Naive thymus-derived CD4-positive, alpha-beta T cell (primary cell): ENCODE results near the gene UHMK1. TPM values are rescaled to one million over a fixed set of nuclear protein-coding genes. Genes with fewer than 3 reads are reported as not detected.

Experiments
- ATAC-seq: fragments of 150-1000 bp; cut with Tn5 transposase; 2 replicates; pipeline ENCODE4 v1.10.0; 2021; ENCODE audit warnings: mild to moderate bottlenecking, moderate library complexity
- CTCF ChIA-PET: fragments of 350-600 bp; sonication (Branson Sonifier 250); formaldehyde crosslinking; loops from one replicate; lab custom pipeline; 2021; ENCODE audit warnings: antibody characterized with exemption; lab: Charles Lee
- POLR2A ChIA-PET: fragments of 350-600 bp; sonication (Branson Sonifier 250); formaldehyde crosslinking; loops from one replicate; lab custom pipeline; 2021; ENCODE audit warnings: antibody characterized with exemption, inconsistent platforms; lab: Charles Lee
- DNase-seq, 9 donors: peaks; one replicate each; pipeline versions ENCODE4 v3.0.0 to v3.0.0-alpha.2; 2020 to 2022; ENCODE audit warnings: mixed read lengths in 1 of 9
- H3K27ac ChIP-seq: one replicate; pipeline ENCODE4 v1.7.0; 2013; ENCODE audit warnings: mild to moderate bottlenecking, low read depth, low read length, moderate library complexity
- H3K27me3 ChIP-seq, 2 donors: one replicate each; pipeline ENCODE4 v1.7.0; 2013; ENCODE audit warnings: low read length in 2 of 2, mild to moderate bottlenecking in 2 of 2, moderate library complexity in 2 of 2; ENCODE audit not compliant: control insufficient read depth in 2 of 2, insufficient read depth in 2 of 2
- H3K36me3 ChIP-seq, 3 experiments: 1 replicate in 2 of 3; 2 replicates in 1 of 3; pipeline ENCODE4 v1.7.0; 2013; ENCODE audit warnings: low read length in 3 of 3, mild to moderate bottlenecking in 3 of 3, moderate library complexity in 1 of 3; ENCODE audit not compliant: insufficient read depth in 3 of 3, control insufficient read depth in 2 of 3
- H3K4me1 ChIP-seq, 2 donors: one replicate each; pipeline ENCODE4 v1.7.0; 2013; ENCODE audit warnings: low read length in 2 of 2, mild to moderate bottlenecking in 2 of 2, moderate library complexity in 1 of 2; ENCODE audit not compliant: control insufficient read depth in 2 of 2, insufficient read depth in 2 of 2
- H3K4me3 ChIP-seq: 2 replicates; pipeline ENCODE4 v1.7.0; 2013; ENCODE audit warnings: mild to moderate bottlenecking, low read length
- H3K9me3 ChIP-seq, 3 experiments: 1 replicate in 2 of 3; 2 replicates in 1 of 3; pipeline ENCODE4 v1.7.0; 2013; ENCODE audit warnings: low read length in 3 of 3; ENCODE audit not compliant: control insufficient read depth in 2 of 3
- H3K27ac Mint-ChIP-seq, 9 donors: one replicate each; pipeline ENCODE4 v1.8.0; 2020 to 2022; ENCODE audit warnings: mixed read lengths in 9 of 9, mild to moderate bottlenecking in 8 of 9, moderate library complexity in 5 of 9, inconsistent platforms in 2 of 9
- H3K27me3 Mint-ChIP-seq, 5 donors: one replicate each; pipeline ENCODE4 v1.8.0; 2021 to 2022; ENCODE audit warnings: mixed read lengths in 5 of 5, mild to moderate bottlenecking in 1 of 5
- H3K36me3 Mint-ChIP-seq, 5 donors: one replicate each; pipeline ENCODE4 v1.8.0; 2020 to 2022; ENCODE audit warnings: mixed read lengths in 5 of 5, mild to moderate bottlenecking in 3 of 5, inconsistent platforms in 1 of 5
- H3K4me1 Mint-ChIP-seq, 7 donors: one replicate each; pipeline ENCODE4 v1.8.0; 2020 to 2022; ENCODE audit warnings: mixed read lengths in 7 of 7, mild to moderate bottlenecking in 3 of 7, inconsistent platforms in 1 of 7
- H3K4me3 Mint-ChIP-seq, 10 donors: one replicate each; pipeline ENCODE4 v1.8.0; 2020 to 2022; ENCODE audit warnings: mild to moderate bottlenecking in 10 of 10, mixed read lengths in 10 of 10, moderate library complexity in 6 of 10, inconsistent platforms in 2 of 10
- H3K9me3 Mint-ChIP-seq, 11 donors: one replicate each; pipeline ENCODE4 v1.8.0; 2020 to 2022; ENCODE audit warnings: mixed read lengths in 11 of 11, mild to moderate bottlenecking in 4 of 11, inconsistent platforms in 1 of 11, moderate library complexity in 1 of 11
- intact Hi-C, 2 donors: fragments of 100-400 bp; cut with micrococcal nuclease; formaldehyde crosslinking; loops; one replicate each; pipeline ENCODE4 v1.15.1; 2023
- polyA plus RNA-seq, 2 donors: library from polyadenylated mRNA; unstranded; fragments of 300-500 nt; fragmentation: Illumina TruSeq; gene quantifications; one replicate each; pipeline ENCODE4 v1.2.3, GENCODE V29; 2021
- total RNA-seq, 6 experiments: library from RNA in 5 of 6; stranded (reverse) in 5 of 6; gene quantifications; 1 replicate in 5 of 6; 2 replicates in 1 of 6; pipeline ENCODE4 v1.2.3 and lab custom pipeline; 2021 to 2026

The UHMK1 gene
- total and polyA plus RNA-seq, 7 experiments from 2014 or later, result 36.7 to 69.9 (median 60.7) TPM

GRCh38 chr1:162561037-162561615 lies 63.5 kb downstream of the UHMK1 start:
- ATAC-seq (peak; percentile 97), DNase-seq (peak; percentile 97 to 99 (median 97))
- intact Hi-C loops, result loop anchor here (1.0 to 5.0 kb wide), 8 partner anchors 64 to 1159 kb away; partner anchors contain the start of genes HSD17B7 (in 2 of the 2), NUF2 (in 2 of the 2), UHMK1 (in 2 of the 2) and ATF6 (in 1 of the 2)
- Mint-ChIP-seq H3K27me3 (no peaks in the 10 kb centered on the region), H3K4me1 (peaks cover 16 to 51% (median 44%) of the 10 kb centered on the region in 7 donors), H3K4me3 (peak overlapping the region; percentile 89 to 98 (median 96)), H3K27ac (peak overlapping the region; percentile 95 to 99 (median 97)), H3K36me3 (peaks cover 0 to 3% (median 0%) of the 10 kb centered on the region in 5 donors), H3K9me3 (peaks cover 0 to 3% (median 0%) of the 10 kb centered on the region in 11 donors)
- Histone ChIP-seq H3K4me3 (peak overlapping the region; percentile 91), H3K9me3 (no peaks in the 10 kb centered on the region), H3K27me3 (no peaks in the 10 kb centered on the region), H3K4me1 (peaks cover 10% of the 10 kb centered on the region in 2 donors), H3K27ac (peak overlapping the region; percentile 91), H3K36me3 (no peaks in the 10 kb centered on the region)
- ChIA-PET POLR2A (interaction anchor here (1.1 to 2.4 kb wide), 2 partner anchors 62 to 67 kb away, joined by 3 to 16 read pairs; partner anchors contain the start of gene UHMK1), CTCF (no interaction called here)

- Mint-ChIP-seq H3K4me1 (peaks cover 16 to 52% (median 44%) of the 10 kb centered on the region in 7 donors), H3K36me3 (peaks cover 0 to 7% (median 2%) of the 10 kb centered on the region in 5 donors), H3K27me3 (no peaks in the 10 kb centered on the region), H3K9me3 (peaks cover 0 to 3% (median 0%) of the 10 kb centered on the region in 11 donors), H3K4me3 (peak within 1 kb of the TSS; percentile 89 to 98 (median 96)), H3K27ac (peak within 1 kb of the TSS; percentile 95 to 99 (median 98))
- CTCF ChIA-PET, result no interaction called here
- peak within 1 kb of the TSS; percentile 91 for H3K4me3 ChIP-seq
- H3K27me3 ChIP-seq, result no peaks in the 10 kb centered on the region
- peaks cover 10% of the 10 kb centered on the region in 2 donors for H3K4me1 ChIP-seq
- POLR2A ChIA-PET, result no interaction called here
- intact Hi-C loops, result loop anchor here (1.0 to 5.0 kb wide), 8 partner anchors 65 to 1160 kb away; partner anchors contain the start of genes HSD17B7 (in 2 of the 2), NUF2 (in 2 of the 2), UHMK1 (in 2 of the 2) and ATF6 (in 1 of the 2)
- H3K36me3 ChIP-seq, result no peaks in the 10 kb centered on the region
- H3K9me3 ChIP-seq, result no peaks in the 10 kb centered on the region
- peak; percentile 44 for ATAC-seq
- peak within 1 kb of the TSS; percentile 91 for H3K27ac ChIP-seq
- DNase-seq, result peak in 3 of 9 donors; percentile 7 to 22 (median 12)
Measured at GRCh38 chr1:162561616-162562469, 64.2 kb downstream of the UHMK1 start, which contains the start of gene UAP1. TSS of gene UAP1 (plus strand) at chr1:162561722. CDS start at chr1:162566069, 4,347 bp downstream.

- ChIA-PET CTCF (no interaction called here), POLR2A (no interaction called here)
- Histone ChIP-seq H3K27ac (peak overlapping the region; percentile 91), H3K4me3 (peak overlapping the region; percentile 91), H3K4me1 (peaks cover 10% of the 10 kb centered on the region in 2 donors), H3K9me3 (no peaks in the 10 kb centered on the region), H3K27me3 (no peaks in the 10 kb centered on the region), H3K36me3 (no peaks in the 10 kb centered on the region)
- peaks cover 0 to 3% (median 0%) of the 10 kb centered on the region in 11 donors for H3K9me3 Mint-ChIP-seq
- intact Hi-C loops, result loop anchor here (5.0 kb wide), 3 partner anchors 230 to 1160 kb away; partner anchors contain the start of genes ATF6 (in 1 of the 2) and HSD17B7 (in 1 of the 2)
- H3K36me3 Mint-ChIP-seq, result peaks cover 0 to 13% (median 3%) of the 10 kb centered on the region in 5 donors
- ATAC-seq (no peak), DNase-seq (no peak)
- H3K27ac Mint-ChIP-seq, result peak overlapping the region; percentile 84 to 99 (median 92)
- H3K4me1 Mint-ChIP-seq, result peaks cover 16 to 55% (median 44%) of the 10 kb centered on the region in 7 donors
- H3K4me3 Mint-ChIP-seq, result peak overlapping the region; percentile 89 to 98 (median 96)
- no peaks in the 10 kb centered on the region for H3K27me3 Mint-ChIP-seq
Measured at GRCh38 chr1:162562470-162562828, 64.8 kb downstream of the UHMK1 start.

DNA sequence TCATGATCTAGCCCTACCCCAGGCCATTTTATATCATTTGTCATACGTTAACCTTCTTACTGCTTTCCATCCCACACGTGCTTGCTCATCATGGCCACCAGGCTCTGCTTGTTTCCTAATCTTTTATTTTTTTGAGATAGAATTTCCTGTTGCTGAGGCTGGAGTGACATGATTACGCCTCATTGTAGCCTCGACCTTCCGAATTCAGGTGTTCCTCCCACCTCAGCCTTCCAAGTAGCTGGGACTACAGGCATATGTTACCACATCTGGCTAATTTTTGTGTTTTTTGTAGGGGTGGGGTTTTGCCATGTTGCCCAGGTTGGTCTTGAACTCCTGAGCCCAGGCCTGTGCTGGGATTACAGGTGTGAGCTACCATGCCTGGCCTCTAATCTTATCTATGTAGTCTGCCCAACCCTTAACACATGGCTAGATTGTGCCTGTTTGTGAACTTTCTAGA lies 67.2 kb downstream of the UHMK1 start:
- Mint-ChIP-seq H3K9me3 (peaks cover 0 to 3% (median 0%) of the 10 kb centered on the region in 11 donors), H3K27ac (peak overlapping the region in 3 of 9 donors; percentile 5 to 57 (median 23)), H3K4me1 (peaks cover 17 to 65% (median 44%) of the 10 kb centered on the region in 7 donors), H3K4me3 (no peak overlapping the region), H3K27me3 (no peaks in the 10 kb centered on the region), H3K36me3 (peaks cover 0 to 30% (median 7%) of the 10 kb centered on the region in 5 donors)
- ChIA-PET CTCF (no interaction called here), POLR2A (interaction anchor here (0.6 kb wide), 1 partner anchor 1135 kb away, joined by 3 read pairs; no protein-coding TSS in a partner anchor)
- no peaks in the 10 kb centered on the region for H3K36me3 ChIP-seq
- DNase-seq (no peak), ATAC-seq (no peak)
- H3K4me3 ChIP-seq, result no peak overlapping the region
- H3K27ac ChIP-seq, result no peak overlapping the region
- H3K4me1 ChIP-seq, result peaks cover 10% of the 10 kb centered on the region in 2 donors
- intact Hi-C loops, result loop anchor here (5.0 kb wide), 3 partner anchors 228 to 1162 kb away; partner anchors contain the start of genes ATF6 (in 1 of the 2) and HSD17B7 (in 1 of the 2)
- no peaks in the 10 kb centered on the region for H3K9me3 ChIP-seq
- no peaks in the 10 kb centered on the region for H3K27me3 ChIP-seq

DNA sequence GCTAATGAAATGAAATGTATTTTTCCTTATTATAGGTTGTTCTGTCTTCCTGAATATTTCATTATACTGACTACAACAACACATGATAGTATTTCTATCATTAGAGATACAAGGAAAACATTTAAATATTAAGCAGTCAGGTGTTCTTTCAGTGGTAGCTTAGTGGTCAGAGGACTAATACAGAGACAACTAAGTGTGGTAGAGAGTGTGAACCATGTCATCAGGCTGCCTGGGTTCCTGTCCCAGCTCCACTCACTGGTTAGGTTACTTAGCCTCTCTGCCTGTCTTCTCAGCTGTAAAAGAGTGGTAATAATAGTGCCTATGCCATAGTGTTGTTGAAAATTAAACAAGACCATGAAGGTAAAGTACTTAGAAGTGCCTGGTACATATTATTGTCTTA lies 67.8 kb downstream of the UHMK1 start:
- Mint-ChIP-seq H3K36me3 (peaks cover 0 to 33% (median 7%) of the 10 kb centered on the region in 5 donors), H3K27me3 (no peaks in the 10 kb centered on the region), H3K4me1 (peaks cover 20 to 60% (median 42%) of the 10 kb centered on the region in 7 donors), H3K9me3 (peaks cover 0 to 3% (median 0%) of the 10 kb centered on the region in 11 donors), H3K4me3 (no peak overlapping the region), H3K27ac (no peak overlapping the region)
- DNase-seq (no peak), ATAC-seq (no peak)
- Histone ChIP-seq H3K9me3 (no peaks in the 10 kb centered on the region), H3K36me3 (no peaks in the 10 kb centered on the region), H3K4me1 (peaks cover 7 to 9% of the 10 kb centered on the region in 2 donors), H3K27ac (no peak overlapping the region), H3K27me3 (no peaks in the 10 kb centered on the region), H3K4me3 (no peak overlapping the region)
- ChIA-PET POLR2A (interaction anchor here (0.6 kb wide), 1 partner anchor 1136 kb away, joined by 3 read pairs; no protein-coding TSS in a partner anchor), CTCF (no interaction called here)
- intact Hi-C loops, result no loop called here

DNA sequence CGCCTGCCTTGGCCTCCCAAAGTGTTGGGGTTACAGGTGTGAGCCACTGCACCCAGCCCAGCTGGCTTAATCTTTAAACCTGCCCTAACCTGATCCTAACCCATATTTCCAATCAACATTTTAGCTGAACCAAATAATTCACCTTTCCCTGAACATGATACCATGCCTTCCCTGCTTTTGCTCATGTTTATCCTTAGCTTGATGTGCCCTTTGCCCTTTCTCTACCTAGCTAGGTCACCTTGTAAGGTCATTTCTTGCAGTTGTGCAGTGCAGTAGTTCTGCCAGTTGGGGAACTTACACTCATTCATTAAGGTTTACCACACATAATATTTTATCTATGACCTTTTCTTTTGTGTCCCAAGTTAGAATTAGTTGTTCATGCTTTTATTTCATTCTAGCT lies 69.3 kb downstream of the UHMK1 start:
- ChIA-PET CTCF (no interaction called here), POLR2A (interaction anchor here (0.6 to 0.8 kb wide), 2 partner anchors 10 to 69 kb away, joined by 3 to 4 read pairs; partner anchors contain the start of gene UHMK1)
- H3K4me3 Mint-ChIP-seq, result no peak overlapping the region
- Histone ChIP-seq H3K4me1 (peaks cover 2 to 4% of the 10 kb centered on the region in 2 donors), H3K4me3 (no peak overlapping the region), H3K27me3 (no peaks in the 10 kb centered on the region), H3K9me3 (no peaks in the 10 kb centered on the region), H3K36me3 (no peaks in the 10 kb centered on the region), H3K27ac (no peak overlapping the region)
- no peak overlapping the region for H3K27ac Mint-ChIP-seq
- intact Hi-C loops, result no loop called here
- DNase-seq, result no peak
- no peaks in the 10 kb centered on the region for H3K9me3 Mint-ChIP-seq
- peaks cover 22 to 54% (median 38%) of the 10 kb centered on the region in 7 donors for H3K4me1 Mint-ChIP-seq
- peaks cover 0 to 34% (median 7%) of the 10 kb centered on the region in 5 donors for H3K36me3 Mint-ChIP-seq
- ATAC-seq, result no peak
- H3K27me3 Mint-ChIP-seq, result no peaks in the 10 kb centered on the region
